H1 (cell line): Measurements from ENCODE around the gene RAD51B. TPM values are rescaled to one million over a fixed set of nuclear protein-coding genes. Genes with fewer than 3 reads are reported as not detected.

Source experiments
- CTCF ChIA-PET: fragments of 300-600 bp; sonication (Branson Sonifier 250); formaldehyde crosslinking; loops from one replicate; lab custom pipeline; 2021; ENCODE audit not compliant: partially characterized antibody; lab: Charles Lee
- POLR2A ChIA-PET: fragments of 300-600 bp; sonication (Branson Sonifier 250); formaldehyde crosslinking; loops from one replicate; lab custom pipeline; 2021; ENCODE audit warnings: inconsistent platforms; ENCODE audit not compliant: partially characterized antibody; lab: Charles Lee
- DNase-seq, 2 experiments: peaks; one replicate each; pipeline versions ENCODE4 v3.0.0 to v3.0.0-alpha.2; 2010 to 2022; ENCODE audit warnings: low spot score in 2 of 2, low read depth in 1 of 2, mixed read lengths in 1 of 2
- FAIRE-seq: peaks from 2 replicates; lab custom pipeline; 2011; peaks lifted over from hg19 to GRCh38; lab: Jason Lieb, UNC
- H2AFZ ChIP-seq: 2 replicates; pipeline ENCODE4 v1.8.1; 2012; ENCODE audit warnings: low read length, inconsistent platforms
- H2AK5ac ChIP-seq: 2 replicates; pipeline ENCODE4 v1.6.1; 2013; ENCODE audit warnings: low read depth, low read length
- H2BK120ac ChIP-seq: replicated peaks from 2 replicates; pipeline ENCODE3; 2013; ENCODE audit warnings: low read depth, low read length, inconsistent platforms
- H2BK12ac ChIP-seq: 2 replicates; pipeline ENCODE4 v1.6.1; 2013; ENCODE audit warnings: low read depth, low read length
- H2BK15ac ChIP-seq: 2 replicates; pipeline ENCODE4 v1.6.1; 2013; ENCODE audit warnings: low read length
- H2BK20ac ChIP-seq: 2 replicates; pipeline ENCODE4 v1.6.1; 2013; ENCODE audit warnings: low read length
- H2BK5ac ChIP-seq: 2 replicates; pipeline ENCODE4 v1.6.1; 2013; ENCODE audit warnings: low read depth, low read length
- H3K14ac ChIP-seq: 2 replicates; pipeline ENCODE4 v1.6.1; 2013; ENCODE audit warnings: inconsistent platforms; ENCODE audit not compliant: insufficient read length
- H3K18ac ChIP-seq: 2 replicates; pipeline ENCODE4 v1.6.1; 2013; ENCODE audit warnings: low read length; ENCODE audit errors: extremely low read depth
- H3K23ac ChIP-seq: 2 replicates; pipeline ENCODE4 v1.6.1; 2013; ENCODE audit warnings: inconsistent platforms; ENCODE audit not compliant: insufficient read length
- H3K23me2 ChIP-seq: 2 replicates; pipeline ENCODE4 v1.6.1; 2013; ENCODE audit warnings: low read depth, low read length
- H3K27ac ChIP-seq: 2 replicates; pipeline ENCODE4 v1.6.1; 2011; ENCODE audit warnings: low read depth, low read length, inconsistent platforms
- H3K27me3 ChIP-seq, 4 experiments: replicated peaks in 1 of 4; 1 replicate in 1 of 4; 2 replicates in 3 of 4; pipeline versions ENCODE4 v1.6.1 to v1.8.1; 2011 to 2013; ENCODE audit warnings: low read length in 3 of 4, mild to moderate bottlenecking in 3 of 4, inconsistent platforms in 2 of 4, mixed read lengths in 2 of 4, moderate library complexity in 1 of 4; ENCODE audit not compliant: control insufficient read depth in 3 of 4, insufficient read depth in 3 of 4; ENCODE audit errors: extremely low read depth in 1 of 4
- H3K36me3 ChIP-seq, 4 experiments: 2 replicates each; pipeline versions ENCODE4 v1.6.1 to v1.8.1; 2011 to 2013; ENCODE audit warnings: mild to moderate bottlenecking in 4 of 4, low read length in 3 of 4, moderate library complexity in 2 of 4, control low read depth in 1 of 4, inconsistent platforms in 1 of 4; ENCODE audit not compliant: insufficient read depth in 4 of 4, control insufficient read depth in 2 of 4
- H3K4ac ChIP-seq: replicated peaks from 2 replicates; pipeline ENCODE3; 2013; ENCODE audit warnings: low read length, low read depth, mixed read lengths, inconsistent platforms; ENCODE audit not compliant: insufficient read length
- H3K4me1 ChIP-seq, 4 experiments: replicated peaks in 1 of 4; 1 replicate in 1 of 4; 2 replicates in 3 of 4; pipeline versions ENCODE4 v1.6.1 to v1.8.1; 2011 to 2013; ENCODE audit warnings: low read length in 3 of 4, inconsistent platforms in 2 of 4, mixed read lengths in 1 of 4; ENCODE audit not compliant: insufficient read depth in 4 of 4, control insufficient read depth in 3 of 4
- H3K4me2 ChIP-seq, 2 experiments: 2 replicates each; pipeline versions ENCODE4 v1.6.1 to v1.8.1; 2011 to 2013; ENCODE audit warnings: low read depth in 2 of 2, low read length in 2 of 2, control low read depth in 1 of 2, inconsistent platforms in 1 of 2, mild to moderate bottlenecking in 1 of 2; ENCODE audit not compliant: insufficient read depth in 1 of 2
- H3K4me3 ChIP-seq, 4 experiments: fragments of 200-600, 300-600 bp in 1 of 4; sonication (generic), shearing (Covaris generic), sonication (Bioruptor Twin) in 1 of 4; 2 replicates each; pipeline versions ENCODE4 v1.5.1 to v1.8.1; 2011 to 2016; ENCODE audit warnings: low read length in 4 of 4, low read depth in 3 of 4, control low read depth in 2 of 4, inconsistent platforms in 2 of 4, mild to moderate bottlenecking in 2 of 4, mixed read lengths in 1 of 4, moderate library complexity in 1 of 4; ENCODE audit not compliant: insufficient read depth in 2 of 4; ENCODE audit errors: extremely low read depth in 1 of 4
- H3K56ac ChIP-seq: replicated peaks from 2 replicates; pipeline ENCODE3; 2013; ENCODE audit warnings: low read depth, mild to moderate bottlenecking, mixed read lengths, low read length, inconsistent platforms; ENCODE audit not compliant: insufficient read length
- H3K79me1 ChIP-seq: 2 replicates; pipeline ENCODE4 v1.6.1; 2013; ENCODE audit warnings: low read depth, low read length, control low read depth
- H3K79me2 ChIP-seq, 2 experiments: 2 replicates each; pipeline versions ENCODE4 v1.6.1 to v1.8.1; 2012 to 2013; ENCODE audit warnings: low read length in 2 of 2, mild to moderate bottlenecking in 2 of 2, inconsistent platforms in 1 of 2; ENCODE audit not compliant: insufficient read depth in 2 of 2, control insufficient read depth in 1 of 2
- H3K9ac ChIP-seq, 4 experiments: replicated peaks in 1 of 4; 1 replicate in 1 of 4; 2 replicates in 3 of 4; pipeline versions ENCODE4 v1.6.1 to v1.8.1; 2011 to 2013; ENCODE audit warnings: low read depth in 3 of 4, low read length in 3 of 4, control low read depth in 2 of 4, mild to moderate bottlenecking in 2 of 4, moderate library complexity in 2 of 4, inconsistent platforms in 1 of 4; ENCODE audit errors: extremely low read depth in 1 of 4
- H3K9me3 ChIP-seq, 2 experiments: 2 replicates each; pipeline versions ENCODE4 v1.6.1 to v1.8.1; 2012 to 2013; ENCODE audit warnings: mild to moderate bottlenecking in 2 of 2, moderate library complexity in 2 of 2, control low read depth in 1 of 2, inconsistent platforms in 1 of 2, low read depth in 1 of 2, low read length in 1 of 2, mixed read lengths in 1 of 2; ENCODE audit not compliant: insufficient read depth in 2 of 2
- H4K20me1 ChIP-seq, 2 experiments: replicated peaks in 1 of 2; 2 replicates each; pipeline versions ENCODE3 to v1.8.1; 2011 to 2013; ENCODE audit warnings: inconsistent platforms in 2 of 2, low read length in 2 of 2, mild to moderate bottlenecking in 1 of 2; ENCODE audit not compliant: insufficient read depth in 2 of 2, control insufficient read depth in 1 of 2
- H4K5ac ChIP-seq: 2 replicates; pipeline ENCODE4 v1.6.1; 2013; ENCODE audit warnings: low read length, low read depth, mixed read lengths, inconsistent platforms; ENCODE audit not compliant: insufficient read length
- H4K8ac ChIP-seq: 2 replicates; pipeline ENCODE4 v1.8.0; 2013; ENCODE audit warnings: mild to moderate bottlenecking, moderate library complexity, low read length, inconsistent platforms; ENCODE audit not compliant: insufficient read depth; ENCODE audit errors: extremely low read depth
- H4K91ac ChIP-seq: replicated peaks from 2 replicates; pipeline ENCODE3; 2013; ENCODE audit warnings: low read length, mixed read lengths, inconsistent platforms; ENCODE audit not compliant: insufficient read length
- CEBPB ChIP-seq: IDR thresholded peaks from 2 replicates; pipeline ENCODE4 v1.6.1; 2012; ENCODE audit warnings: low read depth, low read length
- CTCF ChIP-seq, 3 experiments: IDR thresholded peaks; 1 replicate in 2 of 3; 2 replicates in 1 of 3; pipeline versions ENCODE4 v1.5.1 to v1.6.1; 2011; ENCODE audit warnings: low read length in 3 of 3, mild to moderate bottlenecking in 3 of 3, inconsistent platforms in 2 of 3, low read depth in 1 of 3, moderate library complexity in 1 of 3; ENCODE audit not compliant: insufficient read depth in 1 of 3; ENCODE audit errors: control extremely low read depth in 1 of 3
- KDM5A ChIP-seq: fragments of 200-600 bp; IDR thresholded peaks from 2 replicates; pipeline ENCODE4 v1.7.1; 2012; ENCODE audit warnings: mild to moderate bottlenecking, low read length, inconsistent platforms, mixed read lengths
- RAD21 ChIP-seq, 2 experiments: IDR thresholded peaks in 1 of 2; conservative IDR thresholded peaks in 1 of 2; 2 replicates each; pipeline ENCODE4 v1.6.1; 2011; ENCODE audit warnings: low read depth in 2 of 2, low read length in 2 of 2, improper control_type of control experiment in 1 of 2, inconsistent platforms in 1 of 2, mild to moderate bottlenecking in 1 of 2, moderate library complexity in 1 of 2
- WGBS, 2 experiments: shearing (Covaris generic) in 1 of 2; methylation state at CpG; one replicate each; pipeline versions ENCODE4 v1.1.6 to v1.1.7; 2013 to 2015; ENCODE audit warnings: low lambda C conversion rate in 2 of 2, mixed read lengths in 2 of 2, inconsistent platforms in 1 of 2, low coverage in 1 of 2, missing lambda C conversion rate in 1 of 2; ENCODE audit not compliant: insufficient replicate concordance in 2 of 2, insufficient coverage in 1 of 2, insufficient read length in 1 of 2; ENCODE audit errors: extremely low coverage in 1 of 2, missing lambda C conversion rate in 1 of 2; 5-methylcytosine and 5-hydroxymethylcytosine counted together
- polyA plus RNA-seq, 7 experiments: library from polyadenylated mRNA; depleted of rRNA in 3 of 7; stranded (reverse) in 5 of 7; unstranded in 2 of 7; fragments of >200 nt in 5 of 7; fragments of 200-250 nt in 2 of 7; gene quantifications; 1 replicate in 5 of 7; 2 replicates in 1 of 7; 4 replicates in 1 of 7; pipeline versions ENCODE4 v1.2.1 to v1.2.3, GENCODE V29; 2011 to 2013; ENCODE audit warnings: missing spikeins in 2 of 7, mixed read lengths in 2 of 7
- total RNA-seq: library from RNA; stranded (reverse); fragmentation: NEBNext Ultra II Directional; extraction: Animal tissue kit (Norgen Biotek cat#: 25700); gene quantifications from 2 replicates; pipeline ENCODE4 v1.2.1, GENCODE V29; 2021

The RAD51B gene
- total and polyA plus RNA-seq, 2 of the 8 experiments (the other 6 are each of a cell fraction or from before 2014, with no cell fraction given), result 3.9 to 14.9 TPM

GRCh38 chr14:67857778-67858350 lies 38.3 kb downstream of the RAD51B start:
- no peak for FAIRE-seq
- no peak overlapping the region for H3K18ac ChIP-seq
- H2AFZ ChIP-seq, result no peak overlapping the region
- no peak overlapping the region for H2BK120ac ChIP-seq
- no peaks in the 10 kb centered on the region for H3K79me2 ChIP-seq
- no peak overlapping the region for H3K14ac ChIP-seq
- no peak overlapping the region for H3K4me3 ChIP-seq
- no peak overlapping the region for H2BK12ac ChIP-seq
- no peak overlapping the region for H2BK20ac ChIP-seq
- CTCF ChIA-PET, result interaction anchor here (0.9 to 1.9 kb wide), 6 partner anchors 8 to 29 kb away, joined by 3 to 5 read pairs (median 4); no protein-coding TSS in a partner anchor
- H3K79me1 ChIP-seq, result no peaks in the 10 kb centered on the region
- no peak overlapping the region for H2BK15ac ChIP-seq
- POLR2A ChIA-PET, result interaction anchor here (0.9 kb wide), 1 partner anchor 8 kb away, joined by 3 read pairs; no protein-coding TSS in a partner anchor
- H3K9ac ChIP-seq, result no peak overlapping the region
- H3K36me3 ChIP-seq, result no peaks in the 10 kb centered on the region
- H3K23ac ChIP-seq, result no peak overlapping the region
- H2AK5ac ChIP-seq, result no peak overlapping the region
- H3K27me3 ChIP-seq, result no peaks in the 10 kb centered on the region
- H3K27ac ChIP-seq, result no peak overlapping the region
- H4K5ac ChIP-seq, result no peak overlapping the region
- no peak overlapping the region for H3K4ac ChIP-seq
- H3K4me1 ChIP-seq, result no peaks in the 10 kb centered on the region
- no peaks in the 10 kb centered on the region for H4K20me1 ChIP-seq
- no peak overlapping the region for H3K56ac ChIP-seq
- 91% methylated on average over 20 of the region's 20 CpGs; no CpG with 5 or more reads in 1 of the 2 experiments for whole genome bisulfite sequencing, 2 experiments
- no peaks in the 10 kb centered on the region for H3K23me2 ChIP-seq
- H3K4me2 ChIP-seq, result no peak overlapping the region
- no peak for DNase-seq
- TF ChIP-seq CEBPB (no peak), RAD21 (IDR thresholded peaks at IDR 0.05 in 1 of 2, conservative IDR thresholded peaks at IDR 0.05 in 1 of 2; ENCODE audit: low read depth in 2 of 2, low read length in 2 of 2) (peak; percentile 19 to 32; a peak in 2 of 4 replicates), KDM5A (no peak), CTCF (IDR thresholded peaks at IDR 0.05; ENCODE audit: control extremely low read depth in 1 of 3, insufficient read depth in 1 of 3, low read depth in 1 of 3, low read length in 3 of 3) (peak; percentile 36 to 50 (median 44); a peak in 3 of 4 replicates)
- no peaks in the 10 kb centered on the region for H3K9me3 ChIP-seq
- H2BK5ac ChIP-seq, result no peak overlapping the region
- 0 out of 2 replicates have a peak overlapping the region, but pooled peaks have one; percentile 25 for H4K8ac ChIP-seq
- no peak overlapping the region for H4K91ac ChIP-seq
